ENCODE data around the gene TCFL5. TPM values are rescaled to one million over a fixed set of nuclear protein-coding genes. Genes with fewer than 3 reads are reported as not detected.

TCFL5 gene
- total and polyA plus RNA-seq, 10 donors: 4.1 to 8.8 (median 6.3) TPM

GRCh38 chr20:62876902-62877816 is 15.5 kb upstream of the TCFL5 start:
- Histone ChIP-seq H3K4me1 (peaks cover 0 to 43% (median 19%) of the 10 kb centered on the region in 6 donors), H3K27me3 (replicated peaks in 1 of 7) (no peaks in the 10 kb centered on the region), H3K27ac (peak overlapping the region in 5 of 8 donors; percentile 68 to 84 (median 77)), H3K4me3 (no peak overlapping the region), H3K36me3 (peaks cover 0 to 37% (median 24%) of the 10 kb centered on the region in 6 donors), H3K9me3 (no peaks in the 10 kb centered on the region)
- 62 to 75% (median 67%) methylated on average over 23 to 48 of the region's 48 CpGs for WGBS, 5 donors
- TF ChIP-seq CTCF (IDR thresholded peaks at IDR 0.05 in 8 of 11, conservative IDR thresholded peaks at IDR 0.05 in 3 of 11) (no peak), POLR2AphosphoS5 (IDR thresholded peaks at IDR 0.05) (peak; percentile 49 to 82 (median 71))
- intact Hi-C loops (cut with DNase I; ENCODE audit: low total_unique reads): no loop called here
- DNase-seq: peak; percentile 87

GRCh38 chr20:62876501-62876901 is 14.9 kb upstream of the TCFL5 start:
- Histone ChIP-seq H3K36me3 (peaks cover 0 to 31% (median 20%) of the 10 kb centered on the region in 6 donors), H3K4me1 (peaks cover 0 to 43% (median 19%) of the 10 kb centered on the region in 6 donors), H3K27ac (peak overlapping the region in 5 of 8 donors; percentile 68 to 84 (median 77)), H3K9me3 (no peaks in the 10 kb centered on the region), H3K4me3 (no peak overlapping the region), H3K27me3 (replicated peaks in 1 of 7) (no peaks in the 10 kb centered on the region)
- TF ChIP-seq POLR2A (IDR thresholded peaks at IDR 0.05) (no peak), POLR2AphosphoS5 (IDR thresholded peaks at IDR 0.05) (no peak), CTCF (IDR thresholded peaks at IDR 0.05 in 8 of 11, conservative IDR thresholded peaks at IDR 0.05 in 3 of 11) (no peak)
- intact Hi-C loops (cut with DNase I; ENCODE audit: low total_unique reads): no loop called here
- 74 to 86% (median 79%) methylated on average over 13 of the region's 13 CpGs for WGBS, 5 donors
- no peak for DNase-seq

- intact Hi-C loops (cut with DNase I; ENCODE audit: low total_unique reads): no loop called here
- Histone ChIP-seq H3K27me3 (replicated peaks in 1 of 7) (no peaks in the 10 kb centered on the region), H3K4me1 (peaks cover 0 to 43% (median 19%) of the 10 kb centered on the region in 6 donors), H3K4me3 (peak overlapping the region in 1 of 8 donors; percentile 39), H3K36me3 (peaks cover 0 to 23% (median 12%) of the 10 kb centered on the region in 6 donors), H3K27ac (peak overlapping the region in 5 of 8 donors; percentile 68 to 84 (median 77)), H3K9me3 (no peaks in the 10 kb centered on the region)
- peak; percentile 84 for DNase-seq
- WGBS, 5 donors: 49 to 57% (median 57%) methylated on average over 25 to 34 of the region's 34 CpGs
- TF ChIP-seq POLR2AphosphoS5 (IDR thresholded peaks at IDR 0.05): peak; percentile 66 to 76 (median 76)
- TF ChIP-seq POLR2A (IDR thresholded peaks at IDR 0.05): no peak
- peak in 8 of 11 experiments; percentile 28 to 53 (median 45) for TF ChIP-seq CTCF (IDR thresholded peaks at IDR 0.05 in 8 of 11, conservative IDR thresholded peaks at IDR 0.05 in 3 of 11)
These were observed 14.1 kb upstream of the TCFL5 start for GRCh38 chr20:62875419-62876361.

All from spleen (tissue), 11 donors.